HL-60 (cell line): ENCODE data around the gene TMTC1.

Experiments used
- TF ChIP-seq, protein P1 (sequence below): IDR thresholded peaks from 2 replicates; pipeline ENCODE4 v1.6.1; 2012; ENCODE audit warnings: low read depth; ENCODE audit not compliant: insufficient replicate concordance
- TF ChIP-seq, protein P2 (sequence below): IDR thresholded peaks from one replicate; pipeline ENCODE4 v1.5.1; 2011; ENCODE audit warnings: low read length, control low read depth, inconsistent platforms; ENCODE audit not compliant: insufficient read depth

DNA sequence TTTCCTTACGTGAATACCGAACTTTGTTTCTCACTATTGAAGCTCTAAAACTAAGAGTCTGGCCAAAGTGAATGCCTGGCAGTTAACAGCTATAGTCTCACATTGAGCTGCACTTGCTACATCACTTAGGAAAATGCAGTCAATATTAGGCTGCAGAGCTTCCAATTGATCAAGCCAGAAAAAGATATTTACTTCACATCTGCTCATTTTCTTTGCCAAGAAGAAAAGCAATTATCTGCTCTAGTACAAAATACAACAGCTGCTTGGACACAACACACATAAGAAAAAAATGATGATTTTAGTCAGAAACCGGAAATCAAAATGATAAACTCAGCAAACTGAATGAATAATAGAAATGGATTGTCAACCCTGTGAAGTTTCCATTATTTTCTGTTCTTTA, 45.4 kb downstream of the TMTC1 start:
- TF ChIP-seq, protein P1, sequence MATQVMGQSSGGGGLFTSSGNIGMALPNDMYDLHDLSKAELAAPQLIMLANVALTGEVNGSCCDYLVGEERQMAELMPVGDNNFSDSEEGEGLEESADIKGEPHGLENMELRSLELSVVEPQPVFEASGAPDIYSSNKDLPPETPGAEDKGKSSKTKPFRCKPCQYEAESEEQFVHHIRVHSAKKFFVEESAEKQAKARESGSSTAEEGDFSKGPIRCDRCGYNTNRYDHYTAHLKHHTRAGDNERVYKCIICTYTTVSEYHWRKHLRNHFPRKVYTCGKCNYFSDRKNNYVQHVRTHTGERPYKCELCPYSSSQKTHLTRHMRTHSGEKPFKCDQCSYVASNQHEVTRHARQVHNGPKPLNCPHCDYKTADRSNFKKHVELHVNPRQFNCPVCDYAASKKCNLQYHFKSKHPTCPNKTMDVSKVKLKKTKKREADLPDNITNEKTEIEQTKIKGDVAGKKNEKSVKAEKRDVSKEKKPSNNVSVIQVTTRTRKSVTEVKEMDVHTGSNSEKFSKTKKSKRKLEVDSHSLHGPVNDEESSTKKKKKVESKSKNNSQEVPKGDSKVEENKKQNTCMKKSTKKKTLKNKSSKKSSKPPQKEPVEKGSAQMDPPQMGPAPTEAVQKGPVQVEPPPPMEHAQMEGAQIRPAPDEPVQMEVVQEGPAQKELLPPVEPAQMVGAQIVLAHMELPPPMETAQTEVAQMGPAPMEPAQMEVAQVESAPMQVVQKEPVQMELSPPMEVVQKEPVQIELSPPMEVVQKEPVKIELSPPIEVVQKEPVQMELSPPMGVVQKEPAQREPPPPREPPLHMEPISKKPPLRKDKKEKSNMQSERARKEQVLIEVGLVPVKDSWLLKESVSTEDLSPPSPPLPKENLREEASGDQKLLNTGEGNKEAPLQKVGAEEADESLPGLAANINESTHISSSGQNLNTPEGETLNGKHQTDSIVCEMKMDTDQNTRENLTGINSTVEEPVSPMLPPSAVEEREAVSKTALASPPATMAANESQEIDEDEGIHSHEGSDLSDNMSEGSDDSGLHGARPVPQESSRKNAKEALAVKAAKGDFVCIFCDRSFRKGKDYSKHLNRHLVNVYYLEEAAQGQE: no peak
- TF ChIP-seq, protein P2, sequence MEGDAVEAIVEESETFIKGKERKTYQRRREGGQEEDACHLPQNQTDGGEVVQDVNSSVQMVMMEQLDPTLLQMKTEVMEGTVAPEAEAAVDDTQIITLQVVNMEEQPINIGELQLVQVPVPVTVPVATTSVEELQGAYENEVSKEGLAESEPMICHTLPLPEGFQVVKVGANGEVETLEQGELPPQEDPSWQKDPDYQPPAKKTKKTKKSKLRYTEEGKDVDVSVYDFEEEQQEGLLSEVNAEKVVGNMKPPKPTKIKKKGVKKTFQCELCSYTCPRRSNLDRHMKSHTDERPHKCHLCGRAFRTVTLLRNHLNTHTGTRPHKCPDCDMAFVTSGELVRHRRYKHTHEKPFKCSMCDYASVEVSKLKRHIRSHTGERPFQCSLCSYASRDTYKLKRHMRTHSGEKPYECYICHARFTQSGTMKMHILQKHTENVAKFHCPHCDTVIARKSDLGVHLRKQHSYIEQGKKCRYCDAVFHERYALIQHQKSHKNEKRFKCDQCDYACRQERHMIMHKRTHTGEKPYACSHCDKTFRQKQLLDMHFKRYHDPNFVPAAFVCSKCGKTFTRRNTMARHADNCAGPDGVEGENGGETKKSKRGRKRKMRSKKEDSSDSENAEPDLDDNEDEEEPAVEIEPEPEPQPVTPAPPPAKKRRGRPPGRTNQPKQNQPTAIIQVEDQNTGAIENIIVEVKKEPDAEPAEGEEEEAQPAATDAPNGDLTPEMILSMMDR: no peak
